HCT116 (cell line): ENCODE data around the gene KLHL18. TPM values are rescaled to one million over a fixed set of nuclear protein-coding genes. Genes with fewer than 3 reads are reported as not detected.

Source experiments
- ATAC-seq: fragments of 200-7000 bp; cut with Tn5 transposase; 2 replicates; pipeline ENCODE4 v1.9.1; 2020; ENCODE audit warnings: mild to moderate bottlenecking, moderate library complexity
- BruUV-seq: library from RNA; stranded (reverse); fragments of 400-500 nt; replicated peaks from 2 replicates; lab custom pipeline; 2021; lab: Mats Ljungman, UMichigan
- CTCF ChIA-PET: fragments of 300-600 bp; sonication (Branson Sonifier 250); formaldehyde crosslinking; loops from one replicate; lab custom pipeline; 2021; ENCODE audit warnings: antibody characterized with exemption; lab: Charles Lee
- POLR2A ChIA-PET: fragments of 300-600, 350-600 bp; sonication (Branson Sonifier 250); formaldehyde crosslinking; loops from one replicate; lab custom pipeline; 2021; ENCODE audit warnings: antibody characterized with exemption; lab: Charles Lee
- RAD21 ChIA-PET, 2 experiments: fragments of 300-600 bp; sonication (Branson Sonifier 250); formaldehyde crosslinking; loops; one replicate each; lab custom pipeline; 2023; ENCODE audit warnings: low total read pairs in 2 of 2; ENCODE audit not compliant: uncharacterized antibody in 2 of 2, unreplicated experiment in 2 of 2, low non-redundant PET in 1 of 2; lab: Charles Lee
- DNase-seq: peaks from one replicate; pipeline ENCODE4 v3.0.0-alpha.2; 2010; ENCODE audit warnings: low read depth, low spot score
- H2AFZ ChIP-seq: fragments of 200-600 bp; shearing (Covaris generic), sonication (generic); 2 replicates; pipeline ENCODE4 v1.6.1; 2017; ENCODE audit warnings: low read depth, mixed run types, mixed read lengths, antibody characterized with exemption, low read length; ENCODE audit not compliant: poor library complexity, severe bottlenecking
- H3K27ac ChIP-seq: 2 replicates; pipeline ENCODE4 v1.5.1; 2012; ENCODE audit warnings: low read depth, low read length
- H3K27me3 ChIP-seq: fragments of 200-600 bp; sonication (generic); 2 replicates; pipeline ENCODE4 v1.6.1; 2016; ENCODE audit warnings: mixed run types, low read length, mixed read lengths; ENCODE audit not compliant: insufficient read depth
- H3K36me3 ChIP-seq, 2 experiments: fragments of 200-500 bp in 1 of 2; fragments of 200-600 bp in 1 of 2; sonication (Bioruptor generic) in 1 of 2; sonication (generic) in 1 of 2; 2 replicates each; pipeline versions ENCODE4 v1.5.1 to v1.6.1; 2014 to 2016; ENCODE audit warnings: low read length in 2 of 2, inconsistent platforms in 1 of 2, mixed read lengths in 1 of 2, mixed run types in 1 of 2; ENCODE audit not compliant: insufficient read depth in 2 of 2, control insufficient read depth in 1 of 2
- H3K4me1 ChIP-seq, 2 experiments: fragments of 200-600 bp in 1 of 2; sonication (generic) in 1 of 2; 2 replicates each; pipeline versions ENCODE4 v1.5.1 to v1.6.1; 2012 to 2017; ENCODE audit warnings: low read length in 2 of 2, inconsistent platforms in 1 of 2, mild to moderate bottlenecking in 1 of 2, mixed read lengths in 1 of 2, mixed run types in 1 of 2, moderate library complexity in 1 of 2; ENCODE audit not compliant: insufficient read depth in 2 of 2, control insufficient read depth in 1 of 2
- H3K4me2 ChIP-seq: fragments of 200-600 bp; sonication (generic); 2 replicates; pipeline ENCODE4 v1.6.1; 2017; ENCODE audit warnings: mixed run types, low read length, mixed read lengths
- H3K4me3 ChIP-seq, 2 experiments: fragments of 200-600 bp in 1 of 2; sonication (generic) in 1 of 2; replicated peaks in 1 of 2; 2 replicates each; pipeline ENCODE4 v1.5.1; 2011 to 2016; ENCODE audit warnings: low read length in 2 of 2, control low read depth in 1 of 2, low read depth in 1 of 2, mild to moderate bottlenecking in 1 of 2, mixed read lengths in 1 of 2, mixed run types in 1 of 2
- H3K79me2 ChIP-seq: fragments of 200-600 bp; sonication (generic); 2 replicates; pipeline ENCODE4 v1.6.1; 2017; ENCODE audit warnings: mild to moderate bottlenecking, mixed run types, low read length, moderate library complexity, mixed read lengths; ENCODE audit not compliant: insufficient read depth
- H3K9ac ChIP-seq: fragments of 200-600 bp; sonication (generic); 2 replicates; pipeline ENCODE4 v1.6.1; 2016; ENCODE audit warnings: low read length, mixed read lengths
- H3K9me2 ChIP-seq: fragments of 200-600 bp; sonication (generic), shearing (Covaris generic); 2 replicates; pipeline ENCODE4 v1.6.1; 2017; ENCODE audit warnings: mixed run types, mild to moderate bottlenecking, moderate library complexity; ENCODE audit not compliant: insufficient read depth
- H3K9me3 ChIP-seq, 2 experiments: fragments of 200-500 bp in 1 of 2; fragments of 200-600 bp in 1 of 2; sonication (Bioruptor generic) in 1 of 2; sonication (generic) in 1 of 2; 2 replicates each; pipeline ENCODE4 v1.6.1; 2014 to 2017; ENCODE audit warnings: low read length in 2 of 2, mixed read lengths in 2 of 2, inconsistent platforms in 1 of 2, low read depth in 1 of 2, mild to moderate bottlenecking in 1 of 2, mixed run types in 1 of 2, moderate library complexity in 1 of 2; ENCODE audit not compliant: control insufficient read depth in 1 of 2, insufficient read depth in 1 of 2
- H4K20me1 ChIP-seq: fragments of 200-600 bp; sonication (generic), shearing (Covaris generic); 2 replicates; pipeline ENCODE4 v1.6.1; 2017; ENCODE audit warnings: mixed run types, mild to moderate bottlenecking, moderate library complexity; ENCODE audit not compliant: insufficient read depth
- CTCF ChIP-seq, 3 experiments: fragments of 200-600 bp in 1 of 3; sonication (generic) in 1 of 3; IDR thresholded peaks in 2 of 3; conservative IDR thresholded peaks in 1 of 3; 2 replicates each; pipeline ENCODE4 v1.5.1; 2012 to 2017; ENCODE audit warnings: low read depth in 2 of 3, low read length in 2 of 3, antibody characterized with exemption in 1 of 3, borderline replicate concordance in 1 of 3, control low read depth in 1 of 3, mild to moderate bottlenecking in 1 of 3, mixed read lengths in 1 of 3, mixed run types in 1 of 3, moderate library complexity in 1 of 3; ENCODE audit not compliant: insufficient read depth in 1 of 3
- FOSL1 ChIP-seq: IDR thresholded peaks from 2 replicates; pipeline ENCODE4 v1.6.1; 2012; ENCODE audit warnings: low read depth
- POLR2AphosphoS5 ChIP-seq: IDR thresholded peaks from 2 replicates; pipeline ENCODE4 v1.6.1; 2011; ENCODE audit warnings: mild to moderate bottlenecking, low read depth, low read length, moderate library complexity
- RAD21 ChIP-seq: IDR thresholded peaks from 2 replicates; pipeline ENCODE4 v1.6.1; 2012; ENCODE audit warnings: low read depth, mild to moderate bottlenecking
- TCF7L2 ChIP-seq: IDR thresholded peaks from 2 replicates; pipeline ENCODE4 v1.7.0; 2011; ENCODE audit warnings: borderline replicate concordance, inconsistent platforms; ENCODE audit not compliant: insufficient read depth, insufficient read length; ENCODE audit errors: extremely low read depth
- intact Hi-C: fragments of 100-400 bp; cut with micrococcal nuclease; formaldehyde crosslinking; loops from 2 replicates; pipeline ENCODE4 v1.10.0; 2022
- total RNA-seq: library from RNA; stranded (reverse); gene quantifications from one replicate; pipeline ENCODE4 v1.2.1, GENCODE V29; 2021; ENCODE audit not compliant: unreplicated experiment

Gene KLHL18
- total RNA-seq, 1 experiment from 2014 or later, result 32.3 TPM

- H3K4me1 ChIP-seq, result peaks cover 8 to 20% of the 10 kb centered on the region in 2 experiments
- no peak overlapping the region for H3K4me3 ChIP-seq
- intact Hi-C loops, result loop anchor here (1.0 to 10.0 kb wide), 4 partner anchors 73 to 618 kb away; no protein-coding TSS in a partner anchor
- no peaks in the 10 kb centered on the region for H3K9me3 ChIP-seq
- RAD21 ChIA-PET, result interaction anchor here (0.5 to 1.1 kb wide), 11 partner anchors 14 to 647 kb away, joined by 3 to 7 read pairs (median 3); no protein-coding TSS in a partner anchor
- H2AFZ ChIP-seq, result no peak overlapping the region
- no peaks in the 10 kb centered on the region for H3K9me2 ChIP-seq
- ATAC-seq (peak; percentile 78), DNase-seq (peak; percentile 35)
- peaks cover 2% of the 10 kb centered on the region; the same call in 1 of the 2 replicates for H3K79me2 ChIP-seq
- TF ChIP-seq TCF7L2, result no peak
- 0 out of 2 replicates have a peak, but pooled peaks have one; percentile 16 for TF ChIP-seq FOSL1
- H3K36me3 ChIP-seq, result peaks cover 3 to 10% of the 10 kb centered on the region in 2 experiments; a peak in 3 of 4 replicates
- no peaks in the 10 kb centered on the region for H3K27me3 ChIP-seq
- no peaks in the 10 kb centered on the region for H4K20me1 ChIP-seq
- POLR2A ChIA-PET, result interaction anchor here (0.7 to 1.4 kb wide), 2 partner anchors 129 to 196 kb away, joined by 3 to 4 read pairs; no protein-coding TSS in a partner anchor
- peak overlapping the region; percentile 15 for H3K27ac ChIP-seq
- H3K9ac ChIP-seq, result peak overlapping the region; percentile 23; the same call in 1 of the 2 replicates
- BruUV-seq, result no TSS peak
- H3K4me2 ChIP-seq, result peak overlapping the region; percentile 67
- CTCF ChIA-PET, result interaction anchor here (0.6 to 2.1 kb wide), 27 partner anchors 10 to 1602 kb away, joined by 3 to 22 read pairs (median 4); partner anchors contain the start of genes KIF9 and KLHL18
Measured at GRCh38 chr3:47323431-47324277, 40.9 kb downstream of the KLHL18 start.

- Histone ChIP-seq H4K20me1 (no peaks in the 10 kb centered on the region), H3K27ac (0 out of 2 replicates have a peak overlapping the region, but pooled peaks have one; percentile 15), H3K4me2 (peak overlapping the region; percentile 67; the same call in 1 of the 2 replicates), H3K36me3 (peaks cover 3 to 10% of the 10 kb centered on the region in 2 experiments; a peak in 3 of 4 replicates), H3K4me3 (no peak overlapping the region), H3K9ac (0 out of 2 replicates have a peak overlapping the region, but pooled peaks have one; percentile 23), H2AFZ (no peak overlapping the region), H3K27me3 (no peaks in the 10 kb centered on the region), H3K79me2 (peaks cover 2% of the 10 kb centered on the region; the same call in 1 of the 2 replicates), H3K9me2 (no peaks in the 10 kb centered on the region), H3K9me3 (no peaks in the 10 kb centered on the region), H3K4me1 (peaks cover 8 to 20% of the 10 kb centered on the region in 2 experiments)
- intact Hi-C loops, result loop anchor here (1.0 to 10.0 kb wide), 4 partner anchors 74 to 619 kb away; no protein-coding TSS in a partner anchor
- RAD21 ChIA-PET, result interaction anchor here (0.6 to 1.1 kb wide), 10 partner anchors 13 to 647 kb away, joined by 3 to 7 read pairs (median 3); no protein-coding TSS in a partner anchor
- peak; percentile 48 for DNase-seq
- peak; percentile 79 for ATAC-seq
- POLR2A ChIA-PET, result interaction anchor here (0.7 to 1.4 kb wide), 2 partner anchors 130 to 195 kb away, joined by 3 to 4 read pairs; no protein-coding TSS in a partner anchor
- TF ChIP-seq CTCF (IDR thresholded peaks at IDR 0.05 in 2 of 3, conservative IDR thresholded peaks at IDR 0.05 in 1 of 3; ENCODE audit: borderline replicate concordance in 1 of 3, insufficient read depth in 1 of 3, low read depth in 2 of 3, low read length in 2 of 3) (peak; percentile 69 to 85 (median 81)), POLR2AphosphoS5 (no peak), TCF7L2 (no peak), RAD21 (peak; percentile 85)
- CTCF ChIA-PET, result interaction anchor here (0.6 to 2.1 kb wide), 26 partner anchors 10 to 1601 kb away, joined by 3 to 22 read pairs (median 4); partner anchors contain the start of genes KIF9, KLHL18 and NBEAL2
- no TSS peak for BruUV-seq
Measured at GRCh38 chr3:47324278-47324865, 41.6 kb downstream of the KLHL18 start.
